GM12891 (cell line): ENCODE measurements around the gene PRND.

Source experiments
- POLR2A ChIP-seq: IDR thresholded peaks from 2 replicates; pipeline ENCODE4 v1.6.1; 2011; ENCODE audit warnings: low read depth, low read length, control low read depth
- POLR2AphosphoS5 ChIP-seq: IDR thresholded peaks from 2 replicates; pipeline ENCODE4 v1.6.1; 2011; ENCODE audit warnings: low read depth, low read length, control low read depth
- SPI1 ChIP-seq: IDR thresholded peaks from 2 replicates; pipeline ENCODE4 v1.6.1; 2011; ENCODE audit warnings: low read depth, low read length, control low read depth
- TAF1 ChIP-seq: IDR thresholded peaks from 2 replicates; pipeline ENCODE4 v1.6.1; 2011; ENCODE audit warnings: low read depth, low read length, control low read depth

DNA sequence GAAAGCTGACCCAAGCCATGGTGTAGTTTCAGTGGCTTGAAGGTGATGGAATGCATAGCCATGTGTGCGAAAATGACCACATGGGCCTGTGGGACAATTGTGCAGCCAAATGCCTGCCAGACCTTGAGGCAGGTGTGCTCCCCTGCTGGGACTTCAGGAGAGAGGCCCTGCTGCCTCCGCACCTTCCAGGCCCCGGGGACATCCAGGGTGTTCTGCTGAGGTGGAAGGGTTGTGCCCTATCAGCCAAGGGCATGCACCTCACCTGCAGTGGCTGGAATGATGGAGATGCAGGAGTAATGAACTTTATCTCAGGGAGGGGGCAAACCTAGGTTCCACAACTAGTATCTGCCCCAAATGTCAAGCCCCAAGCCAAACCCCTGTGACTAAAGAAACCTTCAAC is 44.0 kb downstream of the PRND start:
- TF ChIP-seq POLR2AphosphoS5, result no peak
- TF ChIP-seq POLR2A, result no peak
- TF ChIP-seq TAF1, result no peak
- no peak for TF ChIP-seq SPI1
